ENCODE results near the gene POGLUT3. TPM values are rescaled to one million over a fixed set of nuclear protein-coding genes. Genes with fewer than 3 reads are reported as not detected.

Gene POGLUT3
- total RNA-seq, 1 experiment from 2014 or later: 13.1 TPM

DNA sequence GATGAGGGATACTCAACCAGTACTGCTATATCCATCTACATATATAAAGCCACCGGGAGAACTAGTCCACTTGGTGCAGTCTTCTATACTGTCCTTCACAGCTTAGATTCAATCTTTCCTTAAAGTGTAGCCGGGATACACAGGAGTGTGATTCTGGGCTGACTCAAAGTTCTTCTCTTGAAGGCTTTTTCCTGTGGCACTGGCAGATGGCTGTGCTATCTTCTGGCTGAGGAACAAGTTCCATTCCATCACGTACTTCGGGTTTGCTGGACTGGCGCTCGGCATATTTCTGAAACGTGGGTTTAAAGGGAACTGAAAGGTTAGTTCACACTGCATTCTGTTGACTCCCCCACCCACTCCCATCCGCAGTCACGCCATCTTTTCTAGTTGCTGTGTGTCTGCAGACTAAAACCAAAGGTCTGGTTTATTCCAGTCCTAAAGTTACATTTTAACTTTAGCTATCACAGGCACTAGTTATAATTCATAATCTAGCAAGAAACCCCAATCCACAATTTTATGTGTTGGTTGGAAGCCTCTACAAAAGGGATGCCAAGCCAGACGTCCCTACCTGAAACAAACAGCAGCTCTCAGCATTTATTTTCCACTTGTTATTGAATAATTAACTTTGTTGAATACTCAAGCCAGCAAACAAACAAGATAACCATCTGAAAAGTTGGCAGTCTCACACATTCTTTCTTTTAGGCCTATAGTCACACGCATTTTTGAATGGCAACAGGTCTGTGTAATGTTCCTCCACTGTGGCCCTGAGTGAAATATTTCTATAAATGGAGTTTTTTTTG, 23.3 kb downstream of the POGLUT3 start:
- no peaks in the 10 kb centered on the region for H3K27me3 Mint-ChIP-seq (ENCODE audit: low read depth)
- H2BK12ac ChIP-seq (ENCODE audit: insufficient read length, low read depth, low read length): no peak overlapping the region
- no peaks in the 10 kb centered on the region for H3K27me3 ChIP-seq (ENCODE audit: insufficient read depth, low read length)
- H2BK15ac ChIP-seq (ENCODE audit: low read depth, low read length): no peak overlapping the region
- no peaks in the 10 kb centered on the region for H3K23me2 ChIP-seq (ENCODE audit: insufficient read length, low read depth, low read length, poor library complexity, severe bottlenecking)
- no peak overlapping the region for H4K91ac ChIP-seq (ENCODE audit: insufficient read length, low read depth, low read length)
- no peak overlapping the region for H3K4ac ChIP-seq (ENCODE audit: low read depth, low read length)
- H3K4me3 Mint-ChIP-seq: no peak overlapping the region
- H3K4me1 Mint-ChIP-seq: no peaks in the 10 kb centered on the region
- no CpG with 5 or more reads among the region's 11 CpGs for WGBS (ENCODE audit: extremely low coverage, insufficient read length, low lambda C conversion rate)
- no peak overlapping the region for H2AK5ac ChIP-seq (ENCODE audit: insufficient read length, low read length)
- no peak overlapping the region for H3T11ph ChIP-seq (ENCODE audit: low read length)
- H3K14ac ChIP-seq (ENCODE audit: insufficient read depth, low read length): no peak overlapping the region
- no peaks in the 10 kb centered on the region for H3K9me3 ChIP-seq (ENCODE audit: control insufficient read depth, low read depth, low read length)
- H4K5ac ChIP-seq (ENCODE audit: insufficient read length, low read depth, low read length): no peak overlapping the region
- no peaks in the 10 kb centered on the region for H4K20me1 ChIP-seq (ENCODE audit: control insufficient read depth, insufficient read depth, insufficient read length)
- H3K4me2 ChIP-seq (ENCODE audit: insufficient read depth, insufficient read length, low read length): no peak overlapping the region
- no peaks in the 10 kb centered on the region for H3K79me1 ChIP-seq (ENCODE audit: insufficient read depth, low read depth, low read length, poor library complexity, severe bottlenecking)
- H2AFZ ChIP-seq (ENCODE audit: low read length): no peak overlapping the region
- no peak overlapping the region for H2BK120ac ChIP-seq (ENCODE audit: low read depth, low read length, poor library complexity, severe bottlenecking)
- no peak overlapping the region; a peak in 1 of 7 replicates for H3K27ac Mint-ChIP-seq
- no peaks in the 10 kb centered on the region for H3K9me3 Mint-ChIP-seq
- no peak overlapping the region for H4K8ac ChIP-seq (replicated peaks; ENCODE audit: insufficient read length, low read depth, low read length)
- no peaks in the 10 kb centered on the region for H3K4me1 ChIP-seq (ENCODE audit: insufficient read depth, low read length)
- TF ChIP-seq, protein P1, sequence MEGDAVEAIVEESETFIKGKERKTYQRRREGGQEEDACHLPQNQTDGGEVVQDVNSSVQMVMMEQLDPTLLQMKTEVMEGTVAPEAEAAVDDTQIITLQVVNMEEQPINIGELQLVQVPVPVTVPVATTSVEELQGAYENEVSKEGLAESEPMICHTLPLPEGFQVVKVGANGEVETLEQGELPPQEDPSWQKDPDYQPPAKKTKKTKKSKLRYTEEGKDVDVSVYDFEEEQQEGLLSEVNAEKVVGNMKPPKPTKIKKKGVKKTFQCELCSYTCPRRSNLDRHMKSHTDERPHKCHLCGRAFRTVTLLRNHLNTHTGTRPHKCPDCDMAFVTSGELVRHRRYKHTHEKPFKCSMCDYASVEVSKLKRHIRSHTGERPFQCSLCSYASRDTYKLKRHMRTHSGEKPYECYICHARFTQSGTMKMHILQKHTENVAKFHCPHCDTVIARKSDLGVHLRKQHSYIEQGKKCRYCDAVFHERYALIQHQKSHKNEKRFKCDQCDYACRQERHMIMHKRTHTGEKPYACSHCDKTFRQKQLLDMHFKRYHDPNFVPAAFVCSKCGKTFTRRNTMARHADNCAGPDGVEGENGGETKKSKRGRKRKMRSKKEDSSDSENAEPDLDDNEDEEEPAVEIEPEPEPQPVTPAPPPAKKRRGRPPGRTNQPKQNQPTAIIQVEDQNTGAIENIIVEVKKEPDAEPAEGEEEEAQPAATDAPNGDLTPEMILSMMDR (conservative IDR thresholded peaks at IDR 0.05): no peak
- H3K36me3 Mint-ChIP-seq (ENCODE audit: insufficient read depth in 1 of 3, low read depth in 3 of 3): peaks cover 0 to 8% (median 0%) of the 10 kb centered on the region in 3 experiments; a peak in 3 of 7 replicates
- H3K27ac ChIP-seq (ENCODE audit: insufficient read length, low read depth, low read length): no peak overlapping the region
- H3K79me2 ChIP-seq (ENCODE audit: insufficient read depth, low read length): no peaks in the 10 kb centered on the region
- no peak overlapping the region for H3K18ac ChIP-seq (ENCODE audit: insufficient read length, low read depth, low read length)
- DNase-seq: no peak
- H3K56ac ChIP-seq (ENCODE audit: insufficient read length, low read depth, low read length): no peak overlapping the region
- H3K9ac ChIP-seq (ENCODE audit: extremely low read depth, insufficient read length, low read length): no peak overlapping the region
- no peak overlapping the region for H2BK5ac ChIP-seq (ENCODE audit: insufficient read length, low read length)
- H3K23ac ChIP-seq (ENCODE audit: insufficient read length, low read depth, low read length): no peak overlapping the region
- H2BK20ac ChIP-seq (ENCODE audit: low read depth, low read length, poor library complexity, severe bottlenecking): no peak overlapping the region

Data from H9 (cell line).